COLO829 (cell line): ENCODE results near the gene OR51F1.
"Not testable (repeated sequence)": the region's sequence is repeated elsewhere in the genome, so short reads cannot be mapped to it uniquely, and the experiment has no call there.

ENCODE experiments used
- DNase-seq: peaks from one replicate; pipeline ENCODE4 v3.0.0; 2012; ENCODE audit warnings: low spot score

Gene OR51F1, protein sequence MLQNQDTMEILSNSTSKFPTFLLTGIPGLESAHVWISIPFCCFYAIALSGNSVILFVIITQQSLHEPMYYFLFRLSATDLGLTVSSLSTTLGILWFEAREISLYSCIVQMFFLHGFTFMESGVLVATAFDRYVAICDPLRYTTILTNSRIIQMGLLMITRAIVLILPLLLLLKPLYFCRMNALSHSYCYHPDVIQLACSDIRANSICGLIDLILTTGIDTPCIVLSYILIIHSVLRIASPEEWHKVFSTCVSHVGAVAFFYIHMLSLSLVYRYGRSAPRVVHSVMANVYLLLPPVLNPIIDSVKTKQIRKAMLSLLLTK

DNA sequence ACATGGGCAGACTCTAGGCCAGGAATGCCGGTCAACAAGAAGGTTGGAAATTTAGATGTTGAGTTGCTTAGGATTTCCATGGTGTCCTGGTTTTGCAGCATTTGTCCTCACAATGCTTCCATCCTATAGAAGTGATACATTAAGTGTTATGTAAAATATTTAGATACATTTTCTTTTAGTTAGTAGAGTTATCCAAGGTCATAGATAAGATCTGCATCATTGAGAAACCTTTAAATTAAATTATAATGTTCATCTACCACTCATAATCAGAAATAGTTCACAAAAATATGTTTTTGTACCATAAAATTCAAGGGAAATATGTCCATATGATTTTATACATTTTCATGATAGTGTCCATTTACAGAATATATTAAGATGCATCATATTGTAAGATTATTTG, at the start of gene OR51F1:
Gene OR51F1 (minus strand): TSS at position 101 of the 400 bp plus-strand sequence. CDS start 0 bp downstream, at position 101.
- DNase-seq, result no peak

DNA sequence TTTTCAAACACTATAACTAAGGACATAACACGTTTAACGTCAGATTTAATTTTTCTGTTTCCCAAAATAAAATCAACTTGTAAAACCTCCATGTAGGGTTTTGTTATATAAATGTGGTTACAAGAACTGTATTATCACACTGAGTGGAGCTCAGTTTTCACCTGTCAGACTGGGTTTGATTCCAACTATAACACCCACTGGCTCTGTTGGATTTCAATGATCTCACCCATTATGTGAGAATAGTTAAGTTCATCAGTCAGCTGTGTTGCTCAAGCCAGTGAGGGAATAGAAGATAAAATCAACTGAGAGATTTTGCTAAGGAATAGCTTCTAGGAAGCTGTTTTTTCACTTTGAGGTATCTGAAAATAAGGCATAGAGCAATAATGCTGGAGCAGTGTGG, 39.5 kb upstream of the OR51F1 start:
- no peak for DNase-seq

DNA sequence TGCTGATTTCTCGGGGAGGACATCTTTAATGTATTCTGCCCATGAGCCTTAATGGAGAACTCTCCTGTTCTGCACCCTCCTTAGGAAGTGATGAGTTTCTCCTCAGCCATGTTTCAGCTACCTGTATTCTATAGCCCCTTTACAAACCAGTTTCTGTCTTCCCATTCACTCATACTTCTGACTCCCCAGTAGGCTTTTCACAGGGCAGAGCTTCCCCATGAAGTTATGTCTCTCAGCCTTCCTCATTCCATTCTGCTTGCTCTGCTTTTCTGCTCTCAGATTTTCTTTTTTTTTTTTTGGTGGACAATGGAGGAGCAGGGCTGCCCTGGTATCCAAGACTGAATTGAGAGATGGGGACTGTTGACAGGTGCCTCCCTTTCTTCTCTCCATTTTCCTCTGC, 38.7 kb upstream of the OR51F1 start:
- DNase-seq, result no peak

DNA sequence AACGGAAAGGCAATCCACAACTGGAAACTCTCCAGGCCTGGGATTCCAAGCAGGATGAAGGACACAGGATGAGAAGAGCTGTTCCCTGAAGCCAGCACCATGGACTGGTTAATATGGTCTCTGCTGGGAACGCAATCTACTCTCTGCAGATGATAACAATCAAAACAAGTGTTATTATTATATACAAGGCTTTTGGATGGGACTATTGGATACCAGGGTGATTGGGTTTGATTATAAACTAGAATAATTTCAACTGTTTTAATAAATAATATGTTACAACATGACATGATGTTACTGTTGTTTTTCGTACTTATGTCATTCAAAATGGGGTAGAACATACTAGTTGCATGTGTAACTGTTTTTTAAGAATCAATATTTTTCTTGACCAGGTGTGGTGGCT, 34.5 kb upstream of the OR51F1 start, which contains the start of gene OR52R1:
Gene OR52R1 (minus strand): TSS at position 101 of the 400 bp plus-strand sequence. CDS start 0 bp downstream, at position 101.
- DNase-seq, result no peak

DNA sequence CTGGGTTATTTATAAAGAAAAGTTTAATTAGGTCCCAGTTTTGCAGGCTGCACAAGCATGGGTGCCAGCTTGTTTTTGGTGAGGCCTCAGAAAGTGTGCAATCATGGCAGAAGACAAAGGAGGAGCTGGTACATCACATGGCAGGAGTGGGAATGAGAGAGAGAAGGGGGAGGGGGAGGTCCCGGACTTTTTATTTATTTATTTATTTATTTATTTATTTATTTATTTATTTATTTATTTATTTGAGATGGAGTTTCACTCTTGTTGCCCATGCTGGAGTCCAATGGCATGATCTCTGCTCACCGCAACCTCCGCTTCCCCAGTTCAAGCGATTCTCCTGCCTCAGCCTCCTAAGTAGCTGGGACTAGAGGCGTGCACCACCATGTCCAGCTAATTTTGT, 31.6 kb upstream of the OR51F1 start:
- DNase-seq, result not testable (repeated sequence)

DNA sequence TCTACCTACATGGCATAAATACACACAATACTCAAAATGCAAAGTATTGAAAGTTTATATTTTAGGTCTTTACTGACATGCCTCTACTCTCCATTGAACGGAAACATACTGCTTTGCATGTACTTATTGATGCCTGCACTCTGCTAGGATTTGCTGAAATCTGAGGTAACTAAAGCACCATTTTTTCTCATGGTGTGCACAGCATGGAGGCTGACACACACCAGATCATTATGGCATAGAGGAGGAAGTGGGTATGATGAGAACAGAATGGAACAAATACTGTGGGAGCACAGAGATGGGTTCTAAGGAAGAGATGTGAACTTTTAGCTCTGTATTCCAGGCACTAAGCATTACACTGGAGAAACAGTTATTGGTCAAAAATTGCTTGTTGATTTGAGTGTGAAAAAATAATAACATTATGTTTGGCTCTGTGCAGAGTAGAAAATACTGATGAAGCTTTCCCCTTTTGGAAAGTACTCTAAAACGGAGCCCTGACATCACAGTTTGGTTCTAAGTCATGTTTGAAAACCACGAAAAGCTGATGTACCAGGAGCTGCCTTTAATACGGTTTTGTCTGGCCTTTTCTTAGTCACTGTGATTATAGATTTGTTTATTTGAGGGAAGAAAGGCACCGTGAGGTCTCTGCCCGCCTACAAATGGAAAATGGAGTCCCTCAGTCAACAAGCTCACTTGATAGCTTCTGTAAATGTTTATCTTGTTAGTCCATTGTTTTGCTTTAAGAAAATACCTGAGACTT, 28.9 kb upstream of the OR51F1 start:
- no peak for DNase-seq

DNA sequence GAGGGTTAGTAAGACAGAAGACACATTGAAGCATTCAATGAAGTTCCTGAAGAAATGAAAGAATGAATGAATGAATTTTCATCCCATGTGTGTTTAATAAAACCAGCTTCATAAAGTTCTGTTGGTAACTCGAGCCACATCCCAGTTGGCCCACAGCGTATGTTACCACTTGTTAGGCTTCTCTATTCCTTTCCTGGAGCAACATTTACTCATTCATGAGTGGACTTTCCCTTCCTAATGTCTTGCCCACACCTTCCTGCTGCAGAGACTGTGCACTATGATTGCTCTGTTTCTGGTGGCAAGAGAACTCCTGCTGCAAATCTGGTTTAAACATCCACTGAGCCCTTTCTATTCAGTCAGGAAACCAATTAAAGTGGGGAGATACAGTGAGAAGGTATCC, 27.5 kb upstream of the OR51F1 start:
- DNase-seq, result no peak

DNA sequence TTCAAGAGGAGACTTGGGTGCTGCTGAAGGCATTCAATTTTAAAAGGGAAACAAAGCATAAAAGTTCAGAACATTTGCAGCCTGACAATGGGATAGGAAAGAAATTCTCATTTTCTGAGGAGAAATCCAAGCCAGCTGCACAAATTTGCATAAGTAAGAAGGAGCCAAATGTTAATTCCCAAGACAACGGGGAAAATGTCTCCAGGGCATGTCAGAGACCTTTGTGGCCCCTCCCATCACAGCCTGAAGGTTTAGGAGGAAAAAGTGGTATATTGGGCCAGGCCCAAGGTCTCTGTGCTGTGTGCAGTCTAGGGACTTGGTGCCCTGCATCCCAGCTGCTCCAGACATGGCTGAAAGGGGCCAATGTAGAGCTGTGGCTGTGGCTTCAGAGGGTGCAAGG, 12.7 kb upstream of the OR51F1 start:
- DNase-seq, result no peak

DNA sequence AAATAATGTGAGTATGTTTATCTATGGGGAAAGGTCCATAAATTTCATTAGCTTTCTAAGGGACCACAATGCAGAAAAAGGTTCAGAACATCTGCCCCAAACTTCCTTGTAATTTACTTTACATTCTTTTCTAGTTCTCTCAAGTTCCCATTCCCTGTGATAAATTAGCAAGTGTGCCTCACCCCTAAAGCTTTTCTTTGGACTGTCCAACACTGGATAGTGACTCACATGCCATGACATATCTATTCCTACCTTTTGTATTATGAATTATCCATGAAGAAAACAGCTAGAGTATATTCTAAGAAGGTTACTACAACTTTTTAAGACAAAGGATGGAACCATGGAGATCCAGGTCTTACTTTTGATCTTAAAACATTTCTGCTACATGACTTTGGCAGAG, 1.6 kb downstream of the OR51F1 start:
- no peak for DNase-seq

DNA sequence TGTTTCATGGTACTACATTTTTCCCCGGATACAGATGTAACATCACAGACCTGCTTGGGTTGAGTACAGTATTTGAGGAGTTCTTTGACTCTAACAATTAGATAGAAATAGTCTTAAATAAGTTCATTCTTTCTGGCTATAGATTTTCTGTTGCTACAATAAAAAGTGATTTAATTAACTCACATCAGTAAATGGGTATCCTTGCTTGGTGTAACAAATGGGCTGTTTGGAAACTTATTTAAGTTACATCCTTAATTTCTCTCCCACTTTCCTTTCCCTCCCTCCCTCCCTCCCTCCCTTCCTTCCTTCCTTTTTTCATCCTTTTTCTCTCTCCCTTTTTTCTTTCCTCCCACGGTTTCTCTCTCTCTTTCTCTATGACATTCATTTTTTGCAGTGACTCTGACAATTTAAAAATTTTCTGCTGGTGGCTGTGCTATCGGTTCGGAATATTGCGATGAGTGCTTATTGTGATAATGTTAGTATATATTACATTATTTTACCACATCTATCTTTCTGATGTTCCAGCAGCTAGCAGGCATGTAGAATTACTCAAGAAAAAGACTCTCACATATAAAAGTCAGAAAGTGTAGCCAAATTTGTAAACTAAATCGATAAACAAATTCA, 3.2 kb downstream of the OR51F1 start:
- DNase-seq, result no peak

DNA sequence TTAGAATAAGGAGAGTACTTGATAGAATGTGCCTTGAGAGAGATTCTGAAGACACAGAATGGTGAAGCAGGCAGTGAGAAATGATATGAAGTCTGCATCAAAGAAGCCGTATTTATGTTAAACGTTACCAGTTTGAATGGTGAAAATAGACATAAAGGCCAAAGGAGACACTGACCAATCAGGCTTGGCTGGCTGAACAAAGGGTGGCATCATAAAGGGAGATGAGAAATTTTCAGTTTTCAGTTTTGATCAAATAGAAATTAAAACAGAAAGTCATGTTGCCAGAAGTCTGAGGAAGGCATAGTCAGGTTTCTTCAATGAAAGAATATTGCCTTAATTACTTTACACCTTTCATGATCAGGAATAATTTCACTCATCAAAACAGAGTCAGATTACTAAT, 6.6 kb downstream of the OR51F1 start:
- no peak for DNase-seq

DNA sequence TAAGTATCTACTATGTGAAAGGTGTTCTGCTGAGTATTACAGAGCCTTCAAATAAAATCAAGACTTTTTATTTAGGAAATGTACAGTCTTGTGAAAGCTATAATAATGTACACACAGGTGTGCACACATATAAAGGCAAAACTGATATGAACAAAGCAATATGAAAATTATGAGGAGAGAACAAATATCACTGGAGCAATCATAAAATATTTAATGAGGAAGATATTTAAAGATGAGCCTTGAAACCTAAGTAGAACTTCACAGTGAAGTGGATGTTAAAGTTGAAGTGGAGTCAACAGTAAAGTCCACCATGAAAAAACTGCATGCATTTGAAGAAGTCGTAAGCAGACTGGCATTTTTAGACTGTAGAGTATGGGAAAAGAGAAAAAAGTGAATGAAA, 18.5 kb downstream of the OR51F1 start:
- no peak for DNase-seq

DNA sequence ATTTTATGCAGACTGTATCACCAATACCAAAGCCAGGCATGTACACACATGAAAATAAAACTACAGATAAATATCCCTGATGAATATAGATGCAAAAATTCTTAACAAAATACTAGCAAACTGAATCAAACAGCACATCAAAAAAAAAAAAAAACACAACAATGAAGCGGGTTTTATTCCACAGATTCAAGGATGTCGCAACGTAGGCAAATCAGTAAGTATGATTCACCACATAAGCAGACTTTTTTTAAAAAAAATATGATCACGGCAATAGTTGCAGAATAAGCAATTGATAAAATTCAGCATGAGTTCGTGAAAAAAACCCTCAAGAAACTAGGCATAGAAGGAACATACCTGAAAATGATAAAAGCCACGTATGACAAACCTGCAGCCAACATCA, 21.3 kb downstream of the OR51F1 start:
- no peak for DNase-seq

DNA sequence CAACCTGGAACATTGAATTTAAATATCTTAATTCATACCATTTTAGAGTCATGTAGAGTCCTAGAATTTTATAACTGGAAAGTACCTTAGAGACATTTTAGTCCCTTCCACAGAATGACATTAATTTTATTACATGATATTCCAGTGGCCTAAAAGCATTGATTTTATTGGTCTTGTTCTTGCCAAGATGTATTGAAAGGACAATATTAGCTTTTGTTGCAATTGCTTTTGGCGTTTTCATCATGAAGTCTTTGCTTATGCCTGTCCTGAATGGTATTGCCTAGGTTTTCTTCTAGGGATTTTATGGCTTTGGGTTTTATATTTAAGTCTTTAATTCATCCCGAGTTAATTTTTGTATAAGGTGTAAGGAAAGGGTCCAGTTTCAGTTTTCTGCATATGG, 29.0 kb downstream of the OR51F1 start:
- no peak for DNase-seq

DNA sequence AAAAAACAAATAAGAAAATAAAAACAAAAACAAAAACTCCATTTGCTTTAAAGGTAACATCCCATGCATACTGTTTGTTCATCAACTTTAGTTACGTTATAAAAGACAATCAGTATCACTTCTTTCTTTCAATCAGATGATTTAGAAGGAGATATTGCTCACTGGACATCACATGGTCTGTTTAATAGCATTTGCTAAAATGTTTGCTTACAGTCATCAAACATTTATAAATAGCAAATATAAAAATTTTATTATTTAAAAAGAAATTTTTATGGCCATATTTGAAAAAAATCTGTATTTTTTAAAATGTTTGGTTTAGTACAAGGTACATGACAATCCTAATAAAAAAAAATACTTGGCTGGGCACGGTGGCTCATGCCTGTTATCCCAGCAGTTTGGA, 42.6 kb downstream of the OR51F1 start:
- DNase-seq, result no peak

DNA sequence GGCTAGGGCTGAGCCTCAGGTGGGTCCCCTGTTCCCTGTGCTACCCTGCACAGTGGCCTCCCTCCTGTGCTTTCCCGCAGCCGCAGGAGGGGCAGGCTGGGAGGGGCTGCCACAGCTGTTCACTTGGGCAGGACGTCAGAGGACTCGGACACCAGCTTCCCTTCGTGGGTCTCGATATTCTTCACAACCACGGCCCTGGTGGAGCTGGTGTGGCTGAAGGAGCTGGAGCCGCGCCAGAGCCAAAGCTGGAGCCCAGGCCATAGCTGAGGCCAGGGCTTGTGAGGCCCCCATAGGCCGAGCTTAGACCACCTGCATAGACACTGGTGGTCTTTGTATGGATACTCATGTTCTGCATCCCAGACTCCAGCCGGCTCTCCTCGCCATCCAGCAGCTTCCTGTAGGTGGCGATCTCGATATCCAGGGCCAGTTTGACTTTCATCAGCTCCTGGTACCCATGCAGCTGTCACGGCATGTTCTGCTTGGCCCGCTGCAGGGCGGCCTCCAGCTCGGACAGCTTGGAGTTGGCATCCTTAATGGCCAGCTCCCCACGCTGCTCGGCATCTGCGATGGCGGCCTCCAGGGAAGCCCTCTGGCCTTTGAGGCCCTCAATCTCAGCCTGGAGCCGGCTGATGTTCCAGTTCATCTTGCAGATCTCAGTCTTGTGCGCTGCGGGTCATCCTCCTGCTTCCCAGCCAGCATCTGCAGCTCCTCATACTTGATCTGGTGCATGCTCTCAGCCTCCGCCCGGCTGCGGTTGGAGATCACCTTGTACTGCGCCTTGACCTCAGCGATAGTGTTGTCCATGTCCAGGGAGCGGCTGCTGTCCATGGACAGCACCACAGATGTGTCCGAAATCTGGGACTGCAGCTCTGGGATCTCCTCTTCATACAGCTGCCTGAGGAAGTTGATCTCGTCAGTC, 46.9 kb downstream of the OR51F1 start:
- not testable (repeated sequence) for DNase-seq
